ENCODE measurements around the gene FKBP11. TPM values are rescaled to one million over a fixed set of nuclear protein-coding genes. Genes with fewer than 3 reads are reported as not detected.

FKBP11 gene
- total and polyA plus RNA-seq, 2 experiments from 2014 or later = 29.5 to 94.9 TPM

GRCh38 chr12:48946205-48946604 is 20.9 kb upstream of the FKBP11 start (continued):
- no peak for TF ChIP-seq ZNF462 (CRISPR knock-in tag; IDR thresholded peaks at IDR 0.05)
- no peak for TF ChIP-seq ZNF331 (CRISPR knock-in tag; IDR thresholded peaks at IDR 0.05; ENCODE audit: low read depth)
- TF ChIP-seq JUNB (IDR thresholded peaks at IDR 0.05; ENCODE audit: unreplicated experiment) = no peak
- TF ChIP-seq EZH2phosphoT487 (IDR thresholded peaks at IDR 0.05; ENCODE audit: unreplicated experiment) = no peak

GRCh38 chr12:48943221-48943620 is 17.9 kb upstream of the FKBP11 start:
- no peak overlapping the region for H3K4me3 Mint-ChIP-seq
- H3F3A ChIP-seq (replicated peaks; ENCODE audit: low read depth) = no peaks in the 10 kb centered on the region
- peaks cover 4% of the 10 kb centered on the region for H3K4me1 Mint-ChIP-seq

More at GRCh38 chr12:48943221-48943620, 17.9 kb upstream of the FKBP11 start:
- no peak for DNase-seq (ENCODE audit: low spot score)
- H3K27me3 Mint-ChIP-seq (ENCODE audit: insufficient read depth, low read depth, poor library complexity) = peaks cover 5% of the 10 kb centered on the region
- no peak for ATAC-seq
- Histone ChIP-seq H3K27ac (ENCODE audit: low read depth) (no peak overlapping the region), H3K4me3 (no peak overlapping the region), H3K4me2 (no peak overlapping the region), H4K20me1 (replicated peaks; ENCODE audit: insufficient read depth) (peaks cover 71% of the 10 kb centered on the region), H3K79me2 (replicated peaks; ENCODE audit: insufficient read depth) (peaks cover 73% of the 10 kb centered on the region), H3K9me2 (ENCODE audit: insufficient read depth) (no peaks in the 10 kb centered on the region), H3K36me3 (ENCODE audit: insufficient read depth) (0 out of 2 replicates have a peak, but pooled peaks cover 6% of the 10 kb centered on the region), H3K27me3 (ENCODE audit: insufficient read depth) (no peaks in the 10 kb centered on the region), H3K4me1 (ENCODE audit: insufficient read depth) (no peaks in the 10 kb centered on the region; the same call in 1 of the 2 replicates), H2AFZ (no peak overlapping the region)
- no peak overlapping the region for H3K27ac Mint-ChIP-seq
- H3K36me3 Mint-ChIP-seq (ENCODE audit: low read depth) = peaks cover 40% of the 10 kb centered on the region
- no peaks in the 10 kb centered on the region for H3K9me3 Mint-ChIP-seq
- no peak for TF ChIP-seq JUNB (IDR thresholded peaks at IDR 0.05; ENCODE audit: unreplicated experiment)
- TF ChIP-seq NANOG (IDR thresholded peaks at IDR 0.05; ENCODE audit: borderline replicate concordance) = no peak
- TF ChIP-seq POLR2AphosphoS5 (IDR thresholded peaks at IDR 0.05; ENCODE audit: low read depth) = no peak
- TF ChIP-seq REST (IDR thresholded peaks at IDR 0.05; ENCODE audit: unreplicated experiment) = no peak
- TF ChIP-seq EZH2 (IDR thresholded peaks at IDR 0.05; ENCODE audit: low read depth, unreplicated experiment) = no peak

Measured in GM23338 (cell line).